Stimulated activated CD4-positive, alpha-beta T cell treated with anti-CD3 and anti-CD28 coated beads, Interleukin-2, amount 100 ng/mL, for 48 hours (primary cell): ENCODE data around the gene TMEM131L.
"Not testable (repeated sequence)": the region's sequence is repeated elsewhere in the genome, so short reads cannot be mapped to it uniquely, and the experiment has no call there.

Experiments used
- DNase-seq, 2 donors: peaks; one replicate each; pipeline ENCODE4 v3.0.0-alpha.2; 2020

The TMEM131L gene

GRCh38 chr4:153579410-153579809 lies 113.2 kb downstream of the TMEM131L start:
- DNase-seq = no peak

- DNase-seq = no peak
These were observed 113.7 kb downstream of the TMEM131L start for GRCh38 chr4:153579872-153580271.

GRCh38 chr4:153582954-153583702 lies 117.0 kb downstream of the TMEM131L start:
- DNase-seq = no peak

- no peak for DNase-seq
These were observed 118.9 kb downstream of the TMEM131L start for GRCh38 chr4:153585026-153585425.

- DNase-seq = no peak
These were observed 123.8 kb downstream of the TMEM131L start for GRCh38 chr4:153589703-153590595.

GRCh38 chr4:153591441-153591840 lies 125.3 kb downstream of the TMEM131L start:
- no peak for DNase-seq

GRCh38 chr4:153592064-153592463 lies 125.9 kb downstream of the TMEM131L start:
- DNase-seq = no peak

- DNase-seq = no peak
These were observed 127.0 kb downstream of the TMEM131L start for GRCh38 chr4:153593161-153593560.

- no peak for DNase-seq
These were observed 128.1 kb downstream of the TMEM131L start for GRCh38 chr4:153594210-153594609.

- no peak for DNase-seq
These were observed 129.9 kb downstream of the TMEM131L start for GRCh38 chr4:153595894-153596601.

- DNase-seq = no peak
These were observed 136.6 kb downstream of the TMEM131L start for GRCh38 chr4:153602758-153603157.

- peak in 1 of 2 donors; percentile 32 for DNase-seq
These were observed 137.1 kb downstream of the TMEM131L start for GRCh38 chr4:153603258-153603657.

- DNase-seq = no peak
These were observed 137.7 kb downstream of the TMEM131L start for GRCh38 chr4:153603835-153604234.

GRCh38 chr4:153609070-153609469 lies 142.9 kb downstream of the TMEM131L start:
- not testable (repeated sequence) for DNase-seq

GRCh38 chr4:153610623-153611376 lies 144.6 kb downstream of the TMEM131L start:
- no peak for DNase-seq

- DNase-seq = no peak
These were observed 145.5 kb downstream of the TMEM131L start for GRCh38 chr4:153611679-153612078.

- no peak for DNase-seq
These were observed 146.7 kb downstream of the TMEM131L start for GRCh38 chr4:153612878-153613277.

GRCh38 chr4:153616006-153616555 lies 149.9 kb downstream of the TMEM131L start:
- peak; percentile 43 to 50 for DNase-seq

- no peak for DNase-seq
These were observed 152.7 kb downstream of the TMEM131L start for GRCh38 chr4:153618833-153619232.

- no peak for DNase-seq
These were observed 153.7 kb downstream of the TMEM131L start for GRCh38 chr4:153619811-153620210.

GRCh38 chr4:153620352-153620751 lies 154.2 kb downstream of the TMEM131L start:
- no peak for DNase-seq

- DNase-seq = no peak
These were observed 155.9 kb downstream of the TMEM131L start for GRCh38 chr4:153622093-153622492.
